Tibial nerve (tissue), 4 donors: Measurements from ENCODE around the gene SMARCD3. TPM values are rescaled to one million over a fixed set of nuclear protein-coding genes. Genes with fewer than 3 reads are reported as not detected.

Experiments
- DNase-seq, 2 donors: peaks; one replicate each; pipeline ENCODE4 v3.0.0-alpha.2; 2019; ENCODE audit warnings: low spot score in 2 of 2
- H3K27ac ChIP-seq, 4 donors: fragments of 200-600 bp; sonication (generic) in 3 of 4; one replicate each; pipeline ENCODE4 v1.5.1; 2017 to 2019; ENCODE audit warnings: mild to moderate bottlenecking in 1 of 4
- H3K27me3 ChIP-seq, 2 donors: fragments of 200-600 bp; sonication (generic) in 1 of 2; one replicate each; pipeline versions ENCODE4 v1.5.1 to v1.6.0; 2017 to 2019
- H3K36me3 ChIP-seq, 3 donors: fragments of 200-600 bp; sonication (generic); one replicate each; pipeline ENCODE4 v1.5.1; 2018 to 2019
- H3K4me1 ChIP-seq, 4 donors: fragments of 200-600 bp; sonication (generic) in 3 of 4; one replicate each; pipeline ENCODE4 v1.5.1; 2017 to 2019
- H3K4me3 ChIP-seq, 4 donors: fragments of 200-600 bp; sonication (generic) in 3 of 4; one replicate each; pipeline ENCODE4 v1.5.1; 2017 to 2019; ENCODE audit warnings: mild to moderate bottlenecking in 1 of 4, moderate library complexity in 1 of 4
- H3K9me3 ChIP-seq, 4 donors: fragments of 200-600 bp; sonication (generic) in 3 of 4; one replicate each; pipeline ENCODE4 v1.5.1; 2017 to 2019
- EP300 ChIP-seq, 2 donors: sonication (generic); formaldehyde crosslinking; IDR thresholded peaks; one replicate each; pipeline ENCODE4 v1.6.1; 2017; ENCODE audit warnings: antibody characterized with exemption in 2 of 2, mild to moderate bottlenecking in 1 of 2
- POLR2A ChIP-seq, 2 donors: fragments of 450-650 bp; IDR thresholded peaks; one replicate each; pipeline ENCODE4 v1.6.1; 2017; ENCODE audit warnings: antibody characterized with exemption in 2 of 2, mild to moderate bottlenecking in 2 of 2, moderate library complexity in 2 of 2
- WGBS, 2 donors: methylation state at CpG; one replicate each; pipeline ENCODE4 v1.1.5; 2018; 5-methylcytosine and 5-hydroxymethylcytosine counted together
- total RNA-seq, 4 donors: library from RNA; depleted of rRNA; stranded (reverse); fragments of >200 nt; gene quantifications; one replicate each; pipeline ENCODE4 v1.1.0, GENCODE V29; 2016
- TF ChIP-seq, protein P1 (sequence below), 5 experiments: fragments of 200-600 bp in 3 of 5; fragments of 450-650 bp in 2 of 5; sonication (generic) in 3 of 5; IDR thresholded peaks; one replicate each; pipeline ENCODE4 v1.5.1; 2016 to 2019; ENCODE audit warnings: antibody characterized with exemption in 5 of 5, mild to moderate bottlenecking in 3 of 5, moderate library complexity in 2 of 5

The SMARCD3 gene
- total RNA-seq, 4 donors from 2014 or later, result 55.5 to 97.2 (median 77.3) TPM

DNA sequence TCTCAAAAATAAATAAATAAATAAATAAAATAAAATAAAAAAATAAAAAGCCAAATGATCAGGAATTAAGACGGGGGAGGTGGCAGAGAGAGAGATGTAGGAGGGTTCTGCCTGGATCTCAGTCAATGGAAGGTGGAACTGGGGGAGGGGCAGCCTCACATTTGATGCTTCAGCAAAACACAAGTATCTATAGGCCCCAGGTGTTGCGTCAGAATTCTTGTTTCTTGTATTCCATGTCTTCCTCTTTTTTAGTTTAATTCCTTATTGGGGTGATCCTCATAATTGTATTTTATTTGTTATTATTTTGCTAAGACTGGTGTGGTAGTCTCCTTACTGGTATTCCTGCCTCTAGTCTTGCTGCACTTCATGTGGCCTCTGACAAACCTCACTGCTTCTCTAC is 41.4 kb upstream of the SMARCD3 start:
- no peak overlapping the region for H3K4me3 ChIP-seq
- no peaks in the 10 kb centered on the region for H3K36me3 ChIP-seq
- TF ChIP-seq EP300 (IDR thresholded peaks at IDR 0.05) (no peak), POLR2A (IDR thresholded peaks at IDR 0.05) (no peak)
- TF ChIP-seq, protein P1, sequence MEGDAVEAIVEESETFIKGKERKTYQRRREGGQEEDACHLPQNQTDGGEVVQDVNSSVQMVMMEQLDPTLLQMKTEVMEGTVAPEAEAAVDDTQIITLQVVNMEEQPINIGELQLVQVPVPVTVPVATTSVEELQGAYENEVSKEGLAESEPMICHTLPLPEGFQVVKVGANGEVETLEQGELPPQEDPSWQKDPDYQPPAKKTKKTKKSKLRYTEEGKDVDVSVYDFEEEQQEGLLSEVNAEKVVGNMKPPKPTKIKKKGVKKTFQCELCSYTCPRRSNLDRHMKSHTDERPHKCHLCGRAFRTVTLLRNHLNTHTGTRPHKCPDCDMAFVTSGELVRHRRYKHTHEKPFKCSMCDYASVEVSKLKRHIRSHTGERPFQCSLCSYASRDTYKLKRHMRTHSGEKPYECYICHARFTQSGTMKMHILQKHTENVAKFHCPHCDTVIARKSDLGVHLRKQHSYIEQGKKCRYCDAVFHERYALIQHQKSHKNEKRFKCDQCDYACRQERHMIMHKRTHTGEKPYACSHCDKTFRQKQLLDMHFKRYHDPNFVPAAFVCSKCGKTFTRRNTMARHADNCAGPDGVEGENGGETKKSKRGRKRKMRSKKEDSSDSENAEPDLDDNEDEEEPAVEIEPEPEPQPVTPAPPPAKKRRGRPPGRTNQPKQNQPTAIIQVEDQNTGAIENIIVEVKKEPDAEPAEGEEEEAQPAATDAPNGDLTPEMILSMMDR (IDR thresholded peaks at IDR 0.05), result no peak
- H3K27me3 ChIP-seq, result peaks cover 0 to 4% of the 10 kb centered on the region in 2 donors
- 85 to 89% methylated on average over 2 of the region's 2 CpGs for WGBS, 2 donors
- H3K27ac ChIP-seq, result no peak overlapping the region
- no peak for DNase-seq
- no peaks in the 10 kb centered on the region for H3K9me3 ChIP-seq
- H3K4me1 ChIP-seq, result peaks cover 0 to 7% (median 0%) of the 10 kb centered on the region in 4 donors

DNA sequence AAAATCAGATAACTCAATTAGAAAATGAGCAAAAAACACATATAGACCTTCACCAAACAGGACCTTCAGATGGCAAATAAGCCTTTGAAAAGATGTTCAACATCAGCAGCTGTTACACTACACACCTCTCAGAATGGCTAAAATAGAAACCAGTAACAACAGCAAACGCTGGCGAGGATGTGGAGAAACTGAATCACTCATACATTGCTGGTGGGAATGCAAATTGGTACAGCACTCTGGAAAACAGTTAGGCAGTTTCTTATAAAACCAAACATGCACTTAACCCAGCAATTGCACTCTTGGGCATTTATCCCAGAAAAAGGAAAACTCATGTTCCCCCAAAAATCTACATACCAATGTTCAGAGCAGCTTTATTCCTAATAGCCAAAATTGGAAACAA is 37.7 kb upstream of the SMARCD3 start:
- no peak for DNase-seq
- TF ChIP-seq, protein P1 (IDR thresholded peaks at IDR 0.05), result no peak
- no peak for TF ChIP-seq EP300 (IDR thresholded peaks at IDR 0.05)
- no peak for TF ChIP-seq POLR2A (IDR thresholded peaks at IDR 0.05)
- Histone ChIP-seq H3K27me3 (no peaks in the 10 kb centered on the region), H3K36me3 (no peaks in the 10 kb centered on the region), H3K27ac (no peak overlapping the region), H3K4me1 (peaks cover 0 to 7% (median 0%) of the 10 kb centered on the region in 4 donors), H3K4me3 (no peak overlapping the region), H3K9me3 (no peaks in the 10 kb centered on the region)
- WGBS, 2 donors, result 16 to 19% methylated on average over 2 of the region's 2 CpGs

DNA sequence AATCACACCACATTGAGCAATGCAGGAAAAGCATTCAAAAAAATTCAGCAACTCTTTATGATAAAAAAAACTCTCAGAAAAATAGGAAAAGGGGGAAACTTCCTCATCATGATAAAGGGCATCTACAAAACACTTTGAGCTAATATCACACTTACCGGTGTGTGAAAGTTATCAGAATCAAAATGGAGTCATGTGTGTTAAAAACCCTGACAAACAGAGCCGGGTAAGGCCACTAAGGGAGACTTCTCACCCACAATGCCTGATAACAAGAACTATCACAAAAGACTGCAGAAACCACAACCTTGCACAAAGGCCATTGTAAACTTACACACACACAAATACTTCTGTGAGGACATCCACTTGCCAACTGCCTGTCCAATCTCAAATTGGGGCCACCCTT is 34.8 kb upstream of the SMARCD3 start:
- Histone ChIP-seq H3K36me3 (no peaks in the 10 kb centered on the region), H3K9me3 (no peaks in the 10 kb centered on the region), H3K27me3 (no peaks in the 10 kb centered on the region), H3K4me3 (no peak overlapping the region), H3K27ac (no peak overlapping the region), H3K4me1 (peaks cover 0 to 7% (median 0%) of the 10 kb centered on the region in 4 donors)
- 93% methylated on average over 2 of the region's 2 CpGs for WGBS, 2 donors
- no peak for TF ChIP-seq POLR2A (IDR thresholded peaks at IDR 0.05)
- TF ChIP-seq, protein P1 (IDR thresholded peaks at IDR 0.05), result no peak
- TF ChIP-seq EP300 (IDR thresholded peaks at IDR 0.05), result no peak
- no peak for DNase-seq

DNA sequence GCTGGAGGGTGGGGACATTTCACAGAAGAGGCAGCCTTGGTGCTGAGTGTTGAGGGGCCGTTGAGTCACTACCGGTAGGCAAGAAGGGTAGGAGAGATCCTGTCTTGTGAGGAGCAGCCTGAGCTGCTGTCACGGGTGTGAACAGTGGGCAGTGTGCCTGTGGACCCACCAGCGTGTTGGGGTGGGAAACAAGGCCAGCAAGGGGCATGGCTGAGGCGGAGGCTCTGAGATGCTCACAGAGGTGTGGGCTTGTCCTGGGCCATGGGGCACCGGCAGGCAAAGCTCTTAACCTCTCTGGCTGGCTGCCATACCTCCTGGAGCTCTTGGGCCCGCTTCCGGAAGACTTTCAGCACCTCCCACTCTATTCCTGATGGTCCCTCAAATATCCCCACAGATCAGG is 33.6 kb upstream of the SMARCD3 start:
- no peaks in the 10 kb centered on the region for H3K27me3 ChIP-seq
- 68% methylated on average over 8 of the region's 8 CpGs for WGBS, 2 donors
- H3K27ac ChIP-seq, result no peak overlapping the region
- peaks cover 0 to 15% (median 4%) of the 10 kb centered on the region in 4 donors for H3K4me1 ChIP-seq
- no peak overlapping the region for H3K4me3 ChIP-seq
- no peaks in the 10 kb centered on the region for H3K36me3 ChIP-seq
- H3K9me3 ChIP-seq, result no peaks in the 10 kb centered on the region
- DNase-seq, result no peak
- TF ChIP-seq, protein P1 (IDR thresholded peaks at IDR 0.05), result no peak
- TF ChIP-seq EP300 (IDR thresholded peaks at IDR 0.05) (no peak), POLR2A (IDR thresholded peaks at IDR 0.05) (no peak)

DNA sequence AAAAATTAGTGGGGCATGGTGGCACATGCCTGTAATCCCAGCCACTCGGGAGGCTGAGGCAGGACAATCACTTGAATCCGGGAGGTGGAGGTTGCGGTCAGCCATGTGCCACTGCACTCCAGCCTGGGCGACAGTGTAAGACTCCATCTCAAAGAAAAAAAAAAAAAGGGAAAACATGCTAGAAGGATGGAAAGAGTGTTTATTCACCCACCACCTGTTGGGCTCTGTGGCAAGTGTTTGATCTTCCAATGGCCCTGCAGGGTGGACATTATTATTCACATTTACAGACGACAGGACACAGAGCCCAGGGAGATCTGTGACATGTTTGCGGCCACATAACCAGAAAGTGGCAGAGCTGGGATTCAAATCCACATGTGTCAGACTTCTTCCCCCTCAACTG is 33.2 kb upstream of the SMARCD3 start:
- Histone ChIP-seq H3K27ac (no peak overlapping the region), H3K36me3 (no peaks in the 10 kb centered on the region), H3K9me3 (no peaks in the 10 kb centered on the region), H3K27me3 (no peaks in the 10 kb centered on the region), H3K4me1 (peaks cover 0 to 15% (median 4%) of the 10 kb centered on the region in 4 donors), H3K4me3 (no peak overlapping the region)
- TF ChIP-seq, protein P1 (IDR thresholded peaks at IDR 0.05), result no peak
- TF ChIP-seq POLR2A (IDR thresholded peaks at IDR 0.05) (no peak), EP300 (IDR thresholded peaks at IDR 0.05) (no peak)
- no peak for DNase-seq
- 73 to 76% methylated on average over 6 of the region's 6 CpGs for WGBS, 2 donors
